Measurements from ENCODE around the gene ACSF3.
A peak's percentile ranks its signal among the peaks of the same experiment; 100 is the strongest.
"Not testable (repeated sequence)": the region's sequence is repeated elsewhere in the genome, so short reads cannot be mapped to it uniquely, and the experiment has no call there.

ACSF3 gene

DNA sequence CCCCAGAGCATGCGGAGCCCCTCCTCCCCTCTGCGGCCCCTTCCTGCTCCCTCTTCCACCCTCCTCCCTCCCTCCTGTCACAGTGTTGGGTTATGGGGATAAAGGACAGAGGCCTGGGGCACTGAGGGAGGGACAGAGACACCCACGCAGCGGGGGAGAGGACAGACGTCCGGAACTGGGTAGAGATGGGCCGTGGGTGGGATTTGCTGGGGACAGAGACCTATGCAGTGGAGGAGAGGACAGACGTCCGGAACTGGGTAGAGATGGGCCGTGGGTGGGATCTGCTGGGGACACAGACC, 72.0 kb downstream of the ACSF3 start:
- DNase-seq: not testable (repeated sequence)

DNA sequence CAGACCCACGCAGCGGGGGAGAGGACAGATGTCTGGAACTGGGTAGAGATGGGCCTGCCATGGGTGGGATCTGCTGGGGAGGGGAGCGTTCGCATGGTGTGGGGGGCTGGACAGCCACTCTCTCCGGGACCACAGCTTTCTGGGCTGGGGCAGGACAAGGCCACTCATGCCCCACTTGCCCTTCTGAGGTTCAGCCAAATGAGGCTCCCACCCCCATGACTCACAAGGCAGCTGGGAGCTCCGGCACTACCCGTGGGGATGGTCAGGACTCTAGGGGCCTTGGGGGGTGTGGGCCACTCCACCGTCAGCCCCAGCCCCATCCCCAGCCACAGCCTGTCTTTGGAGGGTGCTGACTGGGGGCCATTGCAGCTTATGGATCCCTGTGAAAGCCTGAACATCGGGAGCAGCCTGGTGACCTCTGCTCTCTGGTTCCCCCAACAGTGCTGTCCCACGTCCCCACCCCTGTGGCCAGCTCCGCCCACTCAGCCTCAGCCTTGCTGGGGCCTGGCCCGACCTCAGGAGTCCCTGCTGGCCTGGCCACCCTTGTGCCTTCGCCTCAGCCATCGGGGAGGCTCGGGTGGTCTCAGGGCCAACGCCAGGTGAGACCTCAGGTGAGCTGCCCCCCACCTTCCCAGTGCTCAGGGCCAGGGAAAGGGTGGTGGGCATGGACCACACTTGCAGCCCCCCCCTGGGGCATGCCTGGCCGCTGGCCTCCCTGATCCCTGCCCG, 73.2 kb downstream of the ACSF3 start:
- peak in 1 of 3 donors; percentile 14 for DNase-seq

DNA sequence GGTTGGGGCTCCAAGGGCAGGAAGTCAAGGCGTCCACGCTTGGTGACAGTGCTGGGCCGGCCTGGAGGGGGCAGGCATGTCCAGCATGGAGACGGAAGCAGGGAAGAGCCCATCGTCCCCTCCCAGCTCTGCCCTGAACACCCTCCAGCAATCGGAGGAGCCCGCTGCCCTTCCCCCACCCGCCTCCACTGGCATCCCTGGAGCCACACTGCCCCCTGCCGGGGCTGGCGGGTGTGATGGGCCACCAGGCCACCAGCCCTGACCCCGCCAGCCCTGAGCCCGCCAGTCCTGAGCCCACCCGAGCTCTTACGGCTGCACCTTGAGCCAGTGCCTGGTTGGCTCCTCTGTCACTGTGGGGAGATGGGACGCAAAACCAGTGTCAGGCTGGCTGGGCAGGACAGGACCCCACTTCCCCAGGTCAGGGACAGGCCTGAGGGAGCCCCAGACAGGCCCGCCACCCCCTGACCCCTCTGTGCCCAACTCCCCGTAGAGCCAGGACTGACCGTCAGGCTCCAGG, 73.8 kb downstream of the ACSF3 start:
- peak; percentile 85 to 96 (median 90) for DNase-seq

DNA sequence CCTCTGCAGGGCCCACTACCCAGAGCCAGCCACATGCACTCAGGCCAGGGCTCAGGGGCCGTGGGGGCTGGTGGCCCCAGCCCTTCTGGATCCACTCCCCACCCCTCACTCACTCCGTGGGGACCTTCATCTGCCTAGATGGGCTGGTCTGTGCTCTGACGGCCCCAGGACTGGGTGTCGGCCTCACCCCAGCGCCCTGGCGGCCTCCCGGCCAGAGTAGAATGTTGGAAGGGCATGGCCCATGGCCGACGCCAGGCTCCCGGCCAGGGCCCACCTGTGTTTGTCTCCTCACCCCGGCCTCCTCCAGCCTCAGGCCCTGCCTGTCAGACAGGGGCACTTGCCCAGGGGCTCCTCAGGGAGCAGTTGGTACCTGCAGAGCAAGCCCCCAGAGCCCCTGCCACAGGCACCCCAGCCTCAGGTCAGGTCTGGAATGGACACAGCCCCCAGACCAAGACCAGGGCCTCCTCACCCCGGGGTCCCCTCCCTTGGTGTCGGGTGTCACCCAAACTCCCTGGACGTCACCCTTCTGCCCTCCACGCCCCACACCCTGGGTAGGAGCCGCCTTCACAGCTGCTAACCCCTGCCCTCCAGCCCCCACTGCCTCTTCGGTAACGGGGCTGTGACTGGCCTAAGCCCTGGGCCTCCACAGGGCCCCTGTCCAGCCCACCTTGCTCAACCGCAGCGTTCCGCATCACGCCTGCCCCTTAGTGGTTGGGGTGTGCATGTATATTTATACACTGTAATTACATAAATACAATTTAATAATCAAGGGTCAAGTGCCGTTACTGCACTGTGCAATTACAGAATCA, 74.9 kb downstream of the ACSF3 start:
- no peak for DNase-seq

DNA sequence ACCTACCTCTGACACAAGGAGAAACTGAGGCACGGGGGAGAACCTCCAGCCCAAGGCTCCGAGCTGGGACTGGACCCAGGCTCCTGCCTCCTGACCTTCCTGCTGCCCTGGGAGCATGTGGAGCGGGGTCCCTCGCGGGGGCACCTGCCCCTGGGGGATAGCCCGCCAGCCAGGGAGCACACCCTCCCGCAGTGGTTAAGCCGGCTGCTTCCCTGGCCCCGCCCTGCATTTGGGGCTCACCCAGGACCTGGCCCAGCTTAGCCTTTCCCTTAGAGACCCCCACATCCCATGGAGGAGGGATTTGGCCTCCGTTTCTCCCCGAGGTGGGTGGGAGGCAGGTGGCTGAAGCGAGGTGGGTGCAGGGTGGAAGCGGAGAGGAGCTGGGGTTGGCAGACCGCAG, 76.1 kb downstream of the ACSF3 start:
- DNase-seq: no peak

DNA sequence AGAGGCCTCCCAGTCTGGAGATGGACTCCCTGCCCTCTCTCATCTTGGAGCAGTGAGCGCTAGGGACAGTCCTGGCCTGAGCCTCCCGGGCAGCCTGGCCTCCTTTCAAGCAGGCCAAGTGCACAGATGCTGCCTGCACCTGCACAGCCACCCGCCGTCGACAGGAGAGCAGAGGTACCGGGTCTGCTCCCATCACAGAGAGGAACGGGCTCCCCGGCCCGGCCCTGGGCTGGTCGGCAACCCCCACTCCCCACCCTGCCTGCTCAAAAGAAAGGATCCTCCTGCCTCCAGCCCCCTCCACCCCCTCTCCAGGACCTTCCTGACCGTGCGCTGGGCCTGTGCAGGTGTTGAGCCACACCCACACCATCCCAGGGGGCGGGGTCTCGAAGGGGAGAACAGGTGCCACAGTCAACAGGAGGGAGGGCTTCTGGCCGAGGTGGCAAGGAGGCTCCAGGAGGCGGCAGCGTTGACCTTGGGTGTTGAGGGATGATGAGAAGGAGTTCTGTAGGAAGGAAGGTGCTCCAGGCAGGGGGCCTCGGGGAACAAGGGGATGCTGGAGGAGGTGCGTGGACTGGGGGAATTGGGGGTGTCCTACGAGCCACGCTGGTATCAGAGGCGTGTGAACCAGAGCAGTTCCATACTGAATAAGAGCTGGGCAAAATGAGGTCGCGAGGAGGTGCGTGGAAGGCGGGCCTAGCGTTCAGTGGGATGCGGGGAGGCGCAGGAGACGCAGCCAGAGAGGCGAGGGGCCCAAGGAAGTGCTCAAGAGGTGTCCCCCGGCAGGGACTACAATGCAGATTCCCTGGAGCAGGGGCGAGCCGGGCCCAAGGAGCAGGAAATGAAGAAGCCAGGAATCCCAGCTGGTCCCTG, 76.9 kb downstream of the ACSF3 start:
- no peak for DNase-seq

DNA sequence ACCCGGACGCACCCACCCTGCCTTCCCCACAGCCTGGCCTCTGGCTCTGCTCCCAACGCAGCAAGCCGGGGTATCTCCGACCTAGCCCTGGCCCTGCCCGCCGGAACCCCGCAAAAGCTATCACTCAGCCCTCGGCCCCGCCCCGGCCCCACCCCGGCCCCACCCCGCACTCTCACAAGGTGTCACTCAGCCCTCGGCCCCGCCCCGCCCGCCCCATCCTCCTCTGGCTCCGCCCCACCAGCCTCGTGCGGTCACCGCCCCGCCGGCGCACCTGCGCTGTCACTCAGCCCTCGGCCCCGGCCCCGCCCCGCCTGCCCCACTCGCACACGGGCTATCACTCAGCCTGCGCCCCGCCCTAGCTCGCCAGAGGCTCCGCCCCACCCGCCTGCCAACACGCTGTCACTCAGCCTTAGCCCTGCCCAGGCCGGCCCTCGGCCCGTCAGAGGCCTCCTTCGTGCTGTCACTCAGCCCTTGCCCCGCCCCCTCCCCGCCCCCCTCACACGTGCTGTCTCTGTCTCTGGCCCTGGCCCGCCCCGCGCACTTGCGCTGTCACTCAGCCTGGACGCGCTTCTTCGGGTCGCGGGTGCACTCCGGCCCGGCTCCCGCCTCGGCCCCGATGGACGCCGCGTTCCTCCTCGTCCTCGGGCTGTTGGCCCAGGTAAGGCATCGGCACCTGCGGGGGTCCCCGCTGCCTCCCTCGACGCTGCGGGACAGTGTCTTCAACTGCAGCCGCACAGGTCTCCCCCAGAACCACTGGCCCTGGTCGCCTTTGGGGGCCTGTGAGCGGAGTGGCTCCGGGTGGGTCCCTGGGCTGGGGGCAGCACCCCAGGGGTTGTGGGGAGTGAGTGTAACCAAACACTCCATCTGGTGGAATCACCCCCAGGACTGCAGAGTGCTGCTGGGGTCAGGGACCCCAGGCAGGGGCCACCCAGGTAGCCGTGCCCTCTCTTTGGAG, 77.8 kb downstream of the ACSF3 start, which contains the start of gene CDH15:
Gene CDH15, plus strand, starts transcription at position 533 of the 955 bp plus-strand sequence. Its CDS starts 84 bp downstream, at position 617.
- DNase-seq: peak; percentile 88 to 97 (median 94)

DNA sequence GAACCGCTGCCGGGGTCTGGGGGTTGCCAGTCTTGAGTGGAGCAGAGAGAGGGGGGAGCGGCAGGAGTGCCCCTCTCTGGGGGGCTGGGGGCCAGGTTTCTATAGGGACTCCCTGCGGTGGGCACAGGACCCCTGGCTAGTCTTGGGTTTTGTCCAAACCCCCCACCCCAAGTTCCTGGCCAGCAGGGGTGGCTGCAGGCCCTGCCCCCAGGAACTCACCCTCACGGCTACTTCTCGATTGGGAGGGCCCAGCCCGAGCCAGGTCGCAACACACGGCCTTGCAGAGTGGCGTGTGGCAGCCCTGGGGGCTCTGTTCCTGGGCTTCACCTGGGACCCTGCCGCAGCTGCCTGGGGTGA, 78.5 kb downstream of the ACSF3 start:
- DNase-seq: no peak

DNA sequence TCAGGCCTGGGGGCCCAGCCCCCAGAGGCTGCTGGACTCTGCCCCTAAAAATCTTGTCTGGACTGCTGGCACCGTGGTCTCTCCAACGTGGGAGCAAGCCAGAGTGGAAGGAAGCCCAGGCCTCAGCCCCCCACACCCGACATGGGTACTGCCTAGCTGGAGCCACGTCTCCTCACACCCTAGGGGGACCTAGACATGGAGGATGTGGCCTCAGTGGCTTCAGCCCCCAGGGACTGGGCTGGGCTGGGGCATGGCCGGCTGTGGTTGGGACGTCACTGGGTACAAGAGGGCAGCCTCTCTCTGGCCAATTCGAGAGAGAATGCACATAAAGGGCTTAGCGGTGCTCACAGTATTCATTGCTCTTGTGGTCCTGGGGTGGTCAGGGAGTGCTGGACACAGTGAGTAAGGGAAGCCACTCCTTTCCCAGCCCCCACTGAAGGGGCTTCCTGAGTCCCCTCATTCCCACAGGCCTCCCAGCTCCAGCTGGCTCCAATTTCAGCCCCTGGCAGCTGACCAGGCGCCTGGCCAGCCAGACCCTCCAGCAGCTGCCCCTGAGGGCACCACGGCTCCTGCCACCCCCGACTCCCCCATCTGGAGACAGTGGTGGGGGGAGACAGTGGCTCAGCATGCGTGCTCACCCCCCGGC, 79.0 kb downstream of the ACSF3 start:
- DNase-seq: no peak

DNA sequence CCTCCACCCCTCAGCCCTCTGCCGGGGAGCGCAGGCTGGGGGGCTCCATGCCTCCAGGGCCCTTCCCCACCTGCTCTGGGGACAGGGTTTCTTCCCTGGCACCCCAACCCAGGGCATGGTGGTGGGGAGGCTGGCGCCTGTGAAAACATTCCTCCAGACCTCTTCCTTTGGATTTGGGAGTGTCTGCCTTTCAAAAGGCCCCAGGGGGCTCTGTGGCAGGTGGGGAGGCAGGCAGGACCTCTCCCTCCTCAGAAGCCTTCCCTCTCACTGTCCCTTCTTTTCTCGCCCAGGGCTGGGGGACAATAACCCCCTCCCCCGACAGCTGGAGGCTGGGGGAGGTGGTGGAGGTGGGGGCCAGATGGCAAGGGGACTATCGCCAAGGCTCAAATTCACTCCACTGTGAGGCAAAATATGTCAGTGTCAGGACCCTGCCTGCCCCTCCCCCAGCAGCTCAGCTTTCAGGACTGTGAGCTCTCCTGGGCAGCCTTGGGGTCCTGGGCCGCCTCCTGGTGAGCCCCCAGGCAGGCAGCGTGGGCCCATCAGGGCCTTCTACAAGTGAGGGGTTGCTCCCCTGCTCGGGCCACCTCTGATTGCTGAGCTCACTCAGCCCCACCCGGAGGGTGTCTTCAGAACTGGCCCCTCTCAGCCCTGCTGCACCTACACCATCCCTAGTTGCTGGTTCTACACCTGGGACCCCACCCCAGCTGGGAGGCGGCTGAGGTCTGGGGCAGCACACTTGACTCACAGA, 79.7 kb downstream of the ACSF3 start:
- DNase-seq: no peak

DNA sequence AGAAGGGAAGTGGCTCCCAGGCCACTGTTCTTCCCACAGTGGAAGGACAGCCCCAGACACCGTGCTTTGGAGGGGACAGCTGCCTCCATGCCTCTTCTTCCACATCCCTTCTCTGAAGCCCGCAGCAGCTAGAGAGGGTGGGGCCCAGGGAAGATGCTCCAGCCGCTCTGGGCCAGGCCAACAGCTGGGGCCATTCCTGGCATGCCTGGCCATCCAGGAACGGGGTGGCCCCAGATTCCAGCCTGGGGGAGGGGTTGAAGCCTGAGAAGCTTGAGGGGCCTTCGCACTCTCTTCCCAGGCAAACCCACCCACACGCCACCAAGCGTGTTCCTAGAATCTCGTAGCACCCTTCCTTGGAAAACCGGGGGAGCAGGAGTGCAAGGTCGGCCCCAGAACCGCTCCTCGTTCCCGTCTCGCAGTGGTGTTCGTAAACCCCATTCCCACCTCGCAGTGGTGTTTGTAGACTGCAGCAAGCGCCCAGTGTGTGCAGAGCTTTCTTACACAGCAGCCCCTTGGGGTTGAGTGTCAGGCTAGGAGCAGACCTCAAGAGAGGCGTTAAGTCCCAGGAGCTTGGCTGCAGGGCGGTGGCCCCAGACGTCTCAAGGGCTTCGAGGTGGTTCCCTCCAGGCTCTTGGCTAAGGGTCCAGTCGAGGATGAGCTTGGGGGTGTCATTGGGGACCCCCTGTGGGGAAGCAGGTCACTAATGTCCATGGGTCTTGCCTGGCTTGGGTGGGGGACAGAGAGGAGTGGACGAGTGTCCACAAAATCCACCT, 80.6 kb downstream of the ACSF3 start:
- no peak for DNase-seq

DNA sequence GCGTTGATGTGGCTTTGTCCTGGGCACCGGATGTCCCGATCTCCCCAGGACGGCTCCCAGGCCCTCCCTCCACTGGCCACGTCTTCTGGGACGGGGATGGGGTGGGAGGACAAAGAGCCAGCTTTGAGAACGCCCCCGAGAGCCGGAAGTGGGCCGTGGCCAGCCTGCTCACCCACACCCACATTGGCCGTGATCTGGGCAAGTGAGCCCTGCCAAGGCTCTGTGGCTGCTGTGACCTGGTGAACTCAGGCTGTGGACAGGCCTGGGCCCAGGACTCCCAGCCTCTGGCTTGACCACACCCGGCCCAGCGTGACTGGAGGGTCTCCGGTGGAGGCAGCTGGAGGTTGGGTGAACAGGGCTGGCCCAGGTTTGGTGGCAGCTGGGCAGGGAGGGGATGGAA, 81.2 kb downstream of the ACSF3 start:
- DNase-seq: no peak

DNA sequence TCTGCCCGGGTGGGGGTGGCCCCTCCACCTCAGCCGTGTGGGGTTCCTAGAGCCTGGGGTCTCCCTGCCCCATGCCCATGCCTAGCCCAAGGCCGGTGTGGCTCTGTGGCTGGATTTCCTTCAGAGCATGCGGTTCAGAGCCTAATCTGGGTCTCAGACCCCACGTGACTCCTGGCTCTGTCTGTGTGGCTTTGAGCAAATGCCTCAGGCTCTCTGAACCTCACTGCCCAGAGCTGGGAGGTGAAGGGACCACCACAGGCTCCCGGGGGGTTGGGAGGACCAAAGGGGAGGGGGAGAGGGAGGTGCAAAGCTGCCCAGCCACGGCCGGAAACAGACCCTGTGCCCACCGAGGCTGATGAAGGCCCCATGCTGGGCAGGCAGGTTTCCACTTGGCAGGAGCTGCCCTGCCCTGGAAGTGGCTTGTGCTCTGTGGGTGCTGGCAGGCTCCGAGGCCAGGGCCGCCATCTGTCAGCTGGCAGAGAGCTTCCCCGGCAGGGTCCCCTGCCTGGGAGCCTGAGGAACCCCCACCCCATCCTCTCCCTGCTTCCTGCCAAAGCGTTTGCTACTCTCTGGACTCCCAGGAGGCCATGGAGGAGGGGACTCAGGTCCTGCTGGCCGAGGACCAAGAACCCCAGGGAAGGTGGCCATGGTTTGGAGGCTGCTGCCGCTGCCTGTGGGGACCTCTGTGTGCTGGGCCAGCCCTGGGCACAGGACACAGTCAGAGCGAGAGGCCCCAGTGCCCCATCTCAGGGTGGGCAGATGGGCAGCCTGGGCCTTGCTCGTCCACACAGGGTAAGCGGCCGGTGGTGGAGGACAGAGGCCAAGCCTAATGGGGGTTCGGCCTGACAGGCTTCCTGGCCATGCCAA, 81.9 kb downstream of the ACSF3 start:
- DNase-seq: no peak

DNA sequence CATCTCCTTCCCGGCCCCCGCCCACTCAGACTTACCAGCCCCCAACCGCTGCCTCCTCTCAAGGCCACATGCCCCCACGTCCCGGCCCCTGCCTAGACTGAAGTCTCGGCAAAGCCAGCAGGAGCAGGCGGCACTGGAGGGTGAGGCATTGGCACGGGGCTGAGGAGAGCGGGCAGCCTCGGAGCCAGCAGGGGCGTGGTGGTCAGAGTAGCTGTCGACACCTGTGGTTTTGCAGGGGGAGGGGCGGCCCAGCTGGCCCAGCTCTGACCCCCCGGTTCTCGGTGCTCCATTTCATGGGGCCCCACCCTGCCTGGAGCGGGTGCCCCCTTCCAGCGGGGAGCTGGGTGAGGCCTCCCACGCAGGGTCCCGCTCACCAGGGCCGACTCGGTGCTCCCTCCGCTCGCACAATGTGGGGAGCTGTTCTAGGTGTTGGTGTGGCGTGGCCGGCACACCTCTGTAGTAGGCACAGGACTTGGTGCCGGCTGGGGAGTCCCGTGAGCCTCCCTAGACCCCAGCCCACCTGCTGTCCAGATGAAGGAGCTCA, 82.6 kb downstream of the ACSF3 start:
- DNase-seq: no peak

DNA sequence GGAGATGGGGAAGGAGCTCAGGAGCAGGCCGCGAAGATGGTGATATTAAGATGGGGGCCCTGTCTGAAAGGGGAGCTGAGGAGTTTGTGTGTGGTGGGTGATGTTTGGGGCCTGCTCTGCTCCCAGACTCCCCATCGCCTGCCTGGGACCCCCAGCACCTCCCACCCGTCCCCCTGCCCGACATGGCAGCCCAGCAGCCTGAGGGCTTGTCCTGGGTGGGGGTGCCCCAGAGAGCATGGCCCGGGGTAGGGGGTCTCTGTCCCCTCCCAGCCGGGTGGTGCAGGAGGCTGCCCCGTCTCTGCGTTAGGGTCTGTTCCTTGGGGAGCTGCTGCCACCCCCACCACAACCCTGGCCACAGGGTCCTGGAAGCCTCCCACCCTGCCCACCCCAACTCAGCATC, 83.1 kb downstream of the ACSF3 start:
- DNase-seq: no peak

DNA sequence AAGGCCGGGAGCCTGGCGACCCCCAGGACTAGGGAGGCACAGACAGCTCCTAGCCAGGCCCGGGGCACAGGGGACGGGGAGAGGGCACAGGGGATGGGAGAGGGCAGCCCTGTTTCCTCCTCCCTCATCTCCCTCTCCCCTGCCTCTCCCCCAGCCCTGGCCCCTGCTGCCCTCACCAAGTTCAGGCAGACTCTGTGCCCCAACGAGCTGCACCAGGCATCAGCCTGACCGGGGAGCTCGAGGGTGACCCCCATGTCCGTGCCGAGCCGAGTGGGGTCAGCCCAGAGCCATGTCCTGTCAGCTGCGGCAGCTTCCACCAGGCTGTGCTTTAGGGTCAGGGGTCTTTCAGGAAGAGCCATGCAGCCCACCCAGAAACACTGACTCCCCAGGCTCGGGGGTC, 83.8 kb downstream of the ACSF3 start:
- no peak for DNase-seq

DNA sequence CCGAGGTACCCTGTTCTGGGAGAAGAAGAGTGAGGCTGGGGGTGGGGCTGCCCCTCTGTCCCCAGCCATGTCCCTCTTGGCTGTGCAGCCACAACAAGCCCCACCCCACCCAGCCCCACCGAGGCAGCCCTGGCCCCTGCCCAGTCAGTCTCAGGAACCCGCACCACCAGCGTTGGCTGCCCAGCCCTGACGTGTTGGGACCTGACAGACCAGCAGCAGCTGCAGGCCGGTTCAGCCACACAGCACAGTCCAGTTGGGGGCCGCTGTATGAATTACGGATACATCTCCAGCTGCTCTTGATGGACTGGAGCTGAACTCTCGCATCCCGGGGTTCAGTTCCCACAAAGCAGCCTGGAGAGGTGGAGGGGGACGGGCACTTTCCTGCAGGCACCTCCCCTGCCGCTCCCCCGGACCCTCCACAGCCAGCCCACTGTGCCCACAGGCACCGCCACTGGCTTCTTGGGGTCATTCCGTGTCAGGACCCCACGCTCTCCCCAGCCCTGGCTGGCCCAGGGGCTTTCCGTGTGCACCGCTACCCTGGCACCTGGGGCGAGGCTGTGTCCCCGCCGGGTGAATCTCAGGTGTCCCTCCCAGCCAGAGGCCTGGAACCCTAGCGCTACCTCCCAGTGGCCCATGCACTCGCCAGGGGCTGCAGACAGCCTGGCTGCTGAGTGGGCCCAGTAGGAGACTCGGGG, 84.9 kb downstream of the ACSF3 start:
- no peak for DNase-seq

DNA sequence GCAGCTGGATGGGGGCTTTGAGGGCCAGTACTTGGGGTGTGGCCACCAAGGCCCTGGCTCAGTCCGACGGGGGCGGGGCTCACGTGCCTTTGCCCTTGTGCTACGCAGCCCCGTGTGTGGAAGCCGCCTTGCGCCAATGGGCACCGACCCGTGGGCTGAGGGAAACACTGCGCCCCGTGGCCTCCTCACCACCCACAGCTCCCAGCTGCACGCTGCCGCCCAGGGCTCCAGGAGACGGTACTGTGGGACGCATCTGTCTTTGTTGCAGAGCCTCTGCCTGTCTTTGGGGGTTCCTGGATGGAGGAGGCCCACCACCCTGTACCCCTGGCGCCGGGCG, 85.5 kb downstream of the ACSF3 start:
- DNase-seq: no peak

All from suppressor macrophage treated with lipopolysaccharide for 1 hour (primary cell).